ENCODE results near the gene KIF18B.

- TF ChIP-seq CTCF (conservative IDR thresholded peaks at IDR 0.05) (no peak), EZH2 (IDR thresholded peaks at IDR 0.05; ENCODE audit: low read depth) (no peak)
Measured at GRCh38 chr17:44947461-44948314, at the start of gene KIF18B.
